HepG2 (cell line): Measurements from ENCODE around the gene ZFP90. TPM values are rescaled to one million over a fixed set of nuclear protein-coding genes. Genes with fewer than 3 reads are reported as not detected.

Experiments used
- ATM ChIP-seq: fragments of 450-650 bp; IDR thresholded peaks from 2 replicates; pipeline ENCODE4 v1.7.1; 2017; ENCODE audit warnings: mild to moderate bottlenecking, borderline replicate concordance
- EP300 ChIP-seq, 3 experiments: sonication (generic) in 1 of 3; formaldehyde crosslinking in 1 of 3; IDR thresholded peaks; 2 replicates each; pipeline versions ENCODE4 v1.5.1 to v1.6.1; 2011 to 2020; ENCODE audit warnings: low read depth in 2 of 3, low read length in 2 of 3, borderline replicate concordance in 1 of 3, improper control_type of control experiment in 1 of 3, mild to moderate bottlenecking in 1 of 3, missing genetic modification reagents in 1 of 3, moderate library complexity in 1 of 3
- GZF1 ChIP-seq: sonication (generic); formaldehyde crosslinking; IDR thresholded peaks from 2 replicates; pipeline ENCODE4 v1.5.1; 2020; ENCODE audit warnings: mild to moderate bottlenecking, missing genetic modification reagents
- NCOA2 ChIP-seq: sonication (generic); formaldehyde crosslinking; IDR thresholded peaks from 2 replicates; pipeline ENCODE4 v1.8.0; 2022; ENCODE audit warnings: inconsistent platforms
- TAF15 ChIP-seq: fragments of 200-400 bp; formaldehyde crosslinking; IDR thresholded peaks from one replicate; pipeline ENCODE4 v1.6.1; 2018; ENCODE audit warnings: mild to moderate bottlenecking, low read depth, low read length; ENCODE audit not compliant: poor library complexity, severe bottlenecking
- U2AF2 ChIP-seq: fragments of 200-400 bp; formaldehyde crosslinking; IDR thresholded peaks from 2 replicates; pipeline ENCODE4 v1.6.1; 2017; ENCODE audit warnings: low read depth, mild to moderate bottlenecking, low read length
- ZBTB26 ChIP-seq: IDR thresholded peaks from 2 replicates; pipeline ENCODE4 v1.6.1; 2016; ENCODE audit warnings: missing compliant biosample characterization, missing genetic modification reagents, borderline replicate concordance
- ZNF24 ChIP-seq: fragments of 450-650 bp; IDR thresholded peaks from 2 replicates; pipeline ENCODE4 v1.6.1; 2017; ENCODE audit warnings: antibody characterized with exemption, mild to moderate bottlenecking
- ZNF609 ChIP-seq: sonication (generic); formaldehyde crosslinking; IDR thresholded peaks from 2 replicates; pipeline ENCODE4 v1.4.0; 2020; ENCODE audit warnings: mild to moderate bottlenecking, missing genetic modification reagents, borderline replicate concordance
- ZNF746 ChIP-seq: sonication (generic); formaldehyde crosslinking; IDR thresholded peaks from 2 replicates; pipeline ENCODE4 v1.8.0; 2022; ENCODE audit warnings: mild to moderate bottlenecking, missing genetic modification reagents
- polyA plus RNA-seq, 8 experiments: library from polyadenylated mRNA; depleted of rRNA in 3 of 8; stranded (reverse) in 7 of 8; unstranded in 1 of 8; fragments of >200 nt; fragmentation: Illumina TruSeq in 4 of 8; extraction: Trizol in 4 of 8; gene quantifications; 2 replicates each; pipeline versions ENCODE4 v1.2.1 to v1.2.3, GENCODE V29; 2011 to 2016; ENCODE audit warnings: low read depth in 4 of 8, missing spikeins in 1 of 8, mixed read lengths in 1 of 8; ENCODE audit not compliant: insufficient read depth in 1 of 8
- total RNA-seq, 5 experiments: library from RNA; depleted of rRNA; stranded (reverse); fragments of >200 nt; fragmentation: Illumina TruSeq; extraction: Trizol; gene quantifications; 2 replicates each; pipeline ENCODE4 v1.2.3, GENCODE V29; 2016; ENCODE audit warnings: low read depth in 1 of 5
- TF ChIP-seq, protein P1 (sequence below): sonication (generic); formaldehyde crosslinking; IDR thresholded peaks from 2 replicates; pipeline ENCODE4 v1.5.0; 2020; ENCODE audit warnings: missing genetic modification reagents
- TF ChIP-seq, protein P2 (sequence below): sonication (generic); formaldehyde crosslinking; IDR thresholded peaks from 2 replicates; pipeline ENCODE4 v1.5.1; 2020; ENCODE audit warnings: mild to moderate bottlenecking, missing genetic modification reagents, borderline replicate concordance
- TF ChIP-seq, protein P3 (sequence below): sonication (generic); formaldehyde crosslinking; IDR thresholded peaks from 2 replicates; pipeline ENCODE4 v1.4.0; 2020; ENCODE audit warnings: mild to moderate bottlenecking, missing genetic modification reagents
- TF ChIP-seq, protein P4 (sequence below): sonication (generic); IDR thresholded peaks from 2 replicates; pipeline ENCODE4 v1.6.1; 2016; ENCODE audit warnings: low read depth, borderline replicate concordance
- TF ChIP-seq, protein P5 (sequence below): conservative IDR thresholded peaks from 2 replicates; pipeline ENCODE4 v1.6.1; 2018; ENCODE audit warnings: missing genetic modification reagents

Gene ZFP90
- total and polyA plus RNA-seq, 2 of the 13 experiments (the other 11 are each of a cell fraction or from before 2014, with no cell fraction given), result 17.6 to 18.9 TPM

GRCh38 chr16:68528686-68529379 is 10.3 kb upstream of the ZFP90 start (continued):
- TF ChIP-seq, protein P1, sequence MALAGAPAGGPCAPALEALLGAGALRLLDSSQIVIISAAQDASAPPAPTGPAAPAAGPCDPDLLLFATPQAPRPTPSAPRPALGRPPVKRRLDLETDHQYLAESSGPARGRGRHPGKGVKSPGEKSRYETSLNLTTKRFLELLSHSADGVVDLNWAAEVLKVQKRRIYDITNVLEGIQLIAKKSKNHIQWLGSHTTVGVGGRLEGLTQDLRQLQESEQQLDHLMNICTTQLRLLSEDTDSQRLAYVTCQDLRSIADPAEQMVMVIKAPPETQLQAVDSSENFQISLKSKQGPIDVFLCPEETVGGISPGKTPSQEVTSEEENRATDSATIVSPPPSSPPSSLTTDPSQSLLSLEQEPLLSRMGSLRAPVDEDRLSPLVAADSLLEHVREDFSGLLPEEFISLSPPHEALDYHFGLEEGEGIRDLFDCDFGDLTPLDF (CRISPR knock-in tag), result no peak
- no peak for TF ChIP-seq ZNF24
- no peak; the same call in 1 of the 2 replicates for TF ChIP-seq NCOA2 (CRISPR knock-in tag)
- no peak for TF ChIP-seq ZNF746 (CRISPR knock-in tag)
- TF ChIP-seq U2AF2, result no peak
- TF ChIP-seq, protein P2, sequence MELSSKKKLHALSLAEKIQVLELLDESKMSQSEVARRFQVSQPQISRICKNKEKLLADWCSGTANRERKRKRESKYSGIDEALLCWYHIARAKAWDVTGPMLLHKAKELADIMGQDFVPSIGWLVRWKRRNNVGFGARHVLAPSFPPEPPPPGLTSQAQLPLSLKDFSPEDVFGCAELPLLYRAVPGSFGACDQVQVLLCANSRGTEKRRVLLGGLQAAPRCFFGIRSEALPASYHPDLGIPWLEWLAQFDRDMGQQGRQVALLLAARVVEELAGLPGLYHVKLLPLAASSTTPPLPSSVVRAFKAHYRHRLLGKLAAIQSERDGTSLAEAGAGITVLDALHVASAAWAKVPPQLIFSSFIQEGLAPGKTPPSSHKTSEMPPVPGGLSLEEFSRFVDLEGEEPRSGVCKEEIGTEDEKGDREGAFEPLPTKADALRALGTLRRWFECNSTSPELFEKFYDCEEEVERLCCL (CRISPR knock-in tag), result peak; percentile 9; the same call in 1 of the 2 replicates
- peak; percentile 62; the same call in 1 of the 2 replicates for TF ChIP-seq ZBTB26
- TF ChIP-seq GZF1, result 0 out of 2 replicates have a peak, but pooled peaks have one; percentile 24
- no peak for TF ChIP-seq EP300 (IDR thresholded peaks at IDR 0.05; ENCODE audit: low read depth in 2 of 2, low read length in 2 of 2)
- TF ChIP-seq EP300 (CRISPR knock-in tag; IDR thresholded peaks at IDR 0.05; ENCODE audit: borderline replicate concordance), result no peak
- TF ChIP-seq, protein P3, sequence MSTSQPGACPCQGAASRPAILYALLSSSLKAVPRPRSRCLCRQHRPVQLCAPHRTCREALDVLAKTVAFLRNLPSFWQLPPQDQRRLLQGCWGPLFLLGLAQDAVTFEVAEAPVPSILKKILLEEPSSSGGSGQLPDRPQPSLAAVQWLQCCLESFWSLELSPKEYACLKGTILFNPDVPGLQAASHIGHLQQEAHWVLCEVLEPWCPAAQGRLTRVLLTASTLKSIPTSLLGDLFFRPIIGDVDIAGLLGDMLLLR (CRISPR knock-in tag), result no peak
- TF ChIP-seq, protein P4, sequence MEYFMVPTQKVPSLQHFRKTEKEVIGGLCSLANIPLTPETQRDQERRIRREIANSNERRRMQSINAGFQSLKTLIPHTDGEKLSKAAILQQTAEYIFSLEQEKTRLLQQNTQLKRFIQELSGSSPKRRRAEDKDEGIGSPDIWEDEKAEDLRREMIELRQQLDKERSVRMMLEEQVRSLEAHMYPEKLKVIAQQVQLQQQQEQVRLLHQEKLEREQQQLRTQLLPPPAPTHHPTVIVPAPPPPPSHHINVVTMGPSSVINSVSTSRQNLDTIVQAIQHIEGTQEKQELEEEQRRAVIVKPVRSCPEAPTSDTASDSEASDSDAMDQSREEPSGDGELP, result no peak
- TF ChIP-seq ZNF609 (CRISPR knock-in tag), result peak; percentile 47; the same call in 1 of the 2 replicates
- no peak for TF ChIP-seq ATM
- TF ChIP-seq TAF15, result no peak
- TF ChIP-seq, protein P5, sequence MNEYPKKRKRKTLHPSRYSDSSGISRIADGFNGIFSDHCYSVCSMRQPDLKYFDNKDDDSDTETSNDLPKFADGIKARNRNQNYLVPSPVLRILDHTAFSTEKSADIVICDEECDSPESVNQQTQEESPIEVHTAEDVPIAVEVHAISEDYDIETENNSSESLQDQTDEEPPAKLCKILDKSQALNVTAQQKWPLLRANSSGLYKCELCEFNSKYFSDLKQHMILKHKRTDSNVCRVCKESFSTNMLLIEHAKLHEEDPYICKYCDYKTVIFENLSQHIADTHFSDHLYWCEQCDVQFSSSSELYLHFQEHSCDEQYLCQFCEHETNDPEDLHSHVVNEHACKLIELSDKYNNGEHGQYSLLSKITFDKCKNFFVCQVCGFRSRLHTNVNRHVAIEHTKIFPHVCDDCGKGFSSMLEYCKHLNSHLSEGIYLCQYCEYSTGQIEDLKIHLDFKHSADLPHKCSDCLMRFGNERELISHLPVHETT (CRISPR knock-in tag), result no peak
